Neural progenitor cell (in vitro differentiated cells): ENCODE data around the gene PRSS33. TPM values are rescaled to one million over a fixed set of nuclear protein-coding genes. Genes with fewer than 3 reads are reported as not detected.
A peak's percentile ranks its signal among the peaks of the same experiment; 100 is the strongest.

Source experiments
- DNase-seq: peaks from one replicate; pipeline ENCODE4 v3.0.0-alpha.2; 2016; ENCODE audit warnings: low spot score
- H2AFZ ChIP-seq: fragments of 200-600 bp; sonication (generic); replicated peaks from 2 replicates; pipeline ENCODE4 v1.6.1; 2016; ENCODE audit warnings: antibody characterized with exemption
- H3F3A ChIP-seq: fragments of 200-600 bp; sonication (generic); 2 replicates; pipeline ENCODE4 v1.6.1; 2016; ENCODE audit warnings: antibody characterized with exemption, low read depth
- H3K27ac ChIP-seq: fragments of 200-600 bp; sonication (generic); 2 replicates; pipeline ENCODE4 v1.5.1; 2016; ENCODE audit warnings: mild to moderate bottlenecking
- H3K27me3 ChIP-seq: fragments of 200-600 bp; sonication (generic); 2 replicates; pipeline ENCODE4 v1.6.1; 2016; ENCODE audit warnings: mild to moderate bottlenecking, moderate library complexity
- H3K36me3 ChIP-seq: fragments of 200-600 bp; sonication (generic); 2 replicates; pipeline ENCODE4 v1.5.1; 2016
- H3K4me1 ChIP-seq: fragments of 200-600 bp; sonication (generic); 2 replicates; pipeline ENCODE4 v1.6.1; 2016; ENCODE audit warnings: mixed run types
- H3K4me2 ChIP-seq: fragments of 200-600 bp; sonication (generic); 2 replicates; pipeline ENCODE4 v1.6.1; 2016
- H3K4me3 ChIP-seq: fragments of 200-600 bp; sonication (generic); 2 replicates; pipeline ENCODE4 v1.5.1; 2016
- H3K79me2 ChIP-seq: fragments of 200-600 bp; sonication (generic); 2 replicates; pipeline ENCODE4 v1.6.1; 2016; ENCODE audit warnings: low read depth
- H3K9ac ChIP-seq: fragments of 200-600 bp; sonication (generic); 2 replicates; pipeline ENCODE4 v1.6.1; 2016
- H3K9me3 ChIP-seq: fragments of 200-600 bp; sonication (generic); 2 replicates; pipeline ENCODE4 v1.5.1; 2016; ENCODE audit warnings: low read depth
- H4K20me1 ChIP-seq: fragments of 200-600 bp; sonication (generic); 2 replicates; pipeline ENCODE4 v1.6.1; 2016; ENCODE audit warnings: low read depth
- H3K27ac Mint-ChIP-seq: 3 replicates; pipeline ENCODE4 v1.8.0; 2021; ENCODE audit warnings: mixed read lengths
- H3K27me3 Mint-ChIP-seq: 2 replicates; pipeline ENCODE4 v1.8.0; 2022; ENCODE audit warnings: low read depth, mild to moderate bottlenecking, inconsistent platforms, moderate library complexity, mixed read lengths; ENCODE audit not compliant: insufficient read depth
- H3K36me3 Mint-ChIP-seq: 3 replicates; pipeline ENCODE4 v1.8.0; 2021; ENCODE audit warnings: mixed read lengths
- H3K4me1 Mint-ChIP-seq: 3 replicates; pipeline ENCODE4 v1.8.0; 2021; ENCODE audit warnings: mixed read lengths
- H3K4me3 Mint-ChIP-seq: 3 replicates; pipeline ENCODE4 v1.8.0; 2021; ENCODE audit warnings: mild to moderate bottlenecking, moderate library complexity, mixed read lengths
- H3K9me3 Mint-ChIP-seq: 3 replicates; pipeline ENCODE4 v1.8.0; 2020; ENCODE audit warnings: mixed read lengths
- EZH2 ChIP-seq: fragments of 200-600 bp; sonication (generic); IDR thresholded peaks from 2 replicates; pipeline ENCODE4 v1.6.1; 2017; ENCODE audit warnings: antibody characterized with exemption, mild to moderate bottlenecking, moderate library complexity
- EZH2phosphoT487 ChIP-seq: fragments of 200-600 bp; sonication (generic); IDR thresholded peaks from 2 replicates; pipeline ENCODE4 v1.6.1; 2017; ENCODE audit warnings: antibody characterized with exemption
- total RNA-seq: library from RNA; depleted of rRNA; stranded (reverse); fragments of >200 nt; gene quantifications from 2 replicates; pipeline ENCODE4 v1.2.3, GENCODE V29; 2015; ENCODE audit warnings: low replicate concordance
- TF ChIP-seq, protein P1 (sequence below): fragments of 200-600 bp; sonication (generic); IDR thresholded peaks from 2 replicates; pipeline ENCODE4 v1.5.1; 2017; ENCODE audit warnings: antibody characterized with exemption, mild to moderate bottlenecking

The PRSS33 gene
- total RNA-seq, 1 donor from 2014 or later = 0.73 TPM

DNA sequence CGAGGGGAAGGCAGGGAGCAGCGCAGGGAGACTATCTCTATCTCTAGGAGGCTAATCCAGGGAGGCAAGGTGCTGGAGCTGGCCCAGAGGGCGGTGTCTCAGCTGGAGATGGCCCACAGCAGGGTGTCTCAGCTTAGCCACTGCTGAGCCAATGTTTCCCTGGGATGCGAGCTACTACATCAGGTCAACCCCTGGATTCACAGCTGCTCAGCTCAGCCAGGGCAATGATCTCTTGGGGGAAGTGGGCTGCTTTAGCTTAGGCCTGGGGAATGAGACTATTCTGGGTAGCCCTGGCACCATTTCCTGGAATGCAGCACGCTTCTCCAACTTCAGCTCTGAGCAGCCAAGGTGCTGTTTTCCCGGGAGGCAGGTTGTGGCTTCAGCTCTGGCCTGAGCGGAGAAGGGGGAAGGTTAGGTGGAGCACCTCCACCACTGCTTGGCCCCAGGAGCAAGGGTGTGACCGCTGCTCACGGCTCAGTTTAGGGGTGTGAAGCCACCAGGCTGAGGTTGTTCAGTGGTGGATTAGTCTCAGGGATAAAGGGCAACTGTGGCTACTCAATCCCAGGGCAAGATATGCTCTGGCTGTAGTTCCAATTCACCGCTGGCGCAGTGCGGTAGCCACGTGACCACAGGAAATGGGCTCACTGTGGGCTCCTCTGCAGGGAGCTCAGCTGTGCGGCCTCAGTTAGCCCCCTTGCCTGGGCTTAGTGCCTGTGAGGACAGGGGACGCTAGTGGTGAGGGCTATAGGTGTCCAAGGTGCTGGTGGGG is 24.5 kb upstream of the PRSS33 start:
- no peaks in the 10 kb centered on the region for H3K27me3 ChIP-seq
- no peak overlapping the region for H3K9ac ChIP-seq
- no peaks in the 10 kb centered on the region for H4K20me1 ChIP-seq
- Mint-ChIP-seq H3K36me3 (no peaks in the 10 kb centered on the region), H3K4me1 (peaks cover 6% of the 10 kb centered on the region), H3K27ac (no peak overlapping the region), H3K27me3 (peaks cover 9% of the 10 kb centered on the region), H3K4me3 (no peak overlapping the region), H3K9me3 (peaks cover 6% of the 10 kb centered on the region)
- H3K27ac ChIP-seq = no peak overlapping the region
- no peaks in the 10 kb centered on the region for H3K4me1 ChIP-seq
- H3K9me3 ChIP-seq = no peaks in the 10 kb centered on the region
- no peaks in the 10 kb centered on the region for H3K79me2 ChIP-seq
- TF ChIP-seq, protein P1, sequence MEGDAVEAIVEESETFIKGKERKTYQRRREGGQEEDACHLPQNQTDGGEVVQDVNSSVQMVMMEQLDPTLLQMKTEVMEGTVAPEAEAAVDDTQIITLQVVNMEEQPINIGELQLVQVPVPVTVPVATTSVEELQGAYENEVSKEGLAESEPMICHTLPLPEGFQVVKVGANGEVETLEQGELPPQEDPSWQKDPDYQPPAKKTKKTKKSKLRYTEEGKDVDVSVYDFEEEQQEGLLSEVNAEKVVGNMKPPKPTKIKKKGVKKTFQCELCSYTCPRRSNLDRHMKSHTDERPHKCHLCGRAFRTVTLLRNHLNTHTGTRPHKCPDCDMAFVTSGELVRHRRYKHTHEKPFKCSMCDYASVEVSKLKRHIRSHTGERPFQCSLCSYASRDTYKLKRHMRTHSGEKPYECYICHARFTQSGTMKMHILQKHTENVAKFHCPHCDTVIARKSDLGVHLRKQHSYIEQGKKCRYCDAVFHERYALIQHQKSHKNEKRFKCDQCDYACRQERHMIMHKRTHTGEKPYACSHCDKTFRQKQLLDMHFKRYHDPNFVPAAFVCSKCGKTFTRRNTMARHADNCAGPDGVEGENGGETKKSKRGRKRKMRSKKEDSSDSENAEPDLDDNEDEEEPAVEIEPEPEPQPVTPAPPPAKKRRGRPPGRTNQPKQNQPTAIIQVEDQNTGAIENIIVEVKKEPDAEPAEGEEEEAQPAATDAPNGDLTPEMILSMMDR = no peak
- TF ChIP-seq EZH2 (no peak), EZH2phosphoT487 (no peak)
- H3K36me3 ChIP-seq = no peaks in the 10 kb centered on the region
- DNase-seq = no peak
- H3F3A ChIP-seq = no peaks in the 10 kb centered on the region
- H3K4me2 ChIP-seq = no peak overlapping the region
- H2AFZ ChIP-seq = no peak overlapping the region
- no peak overlapping the region for H3K4me3 ChIP-seq

DNA sequence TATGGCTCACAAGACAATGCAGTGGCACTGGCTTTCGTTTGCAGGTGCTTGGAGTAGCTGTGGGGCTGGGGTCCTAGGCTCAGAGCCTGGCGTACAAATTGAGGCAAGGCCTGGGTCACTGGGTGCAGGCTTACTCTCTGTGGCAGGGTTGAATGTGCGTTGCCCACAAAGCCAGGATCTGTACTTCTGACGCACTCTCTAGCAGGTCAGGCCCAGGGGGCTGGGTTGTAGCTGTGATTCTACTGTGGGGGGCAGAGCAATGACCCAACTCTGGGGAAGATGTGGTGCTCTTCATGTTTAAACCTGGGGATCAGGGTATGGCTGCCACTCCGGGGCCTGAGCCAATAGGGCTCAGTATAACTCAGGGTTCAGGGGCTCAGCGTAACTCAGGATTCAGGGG is 23.3 kb upstream of the PRSS33 start:
- no peak for TF ChIP-seq EZH2phosphoT487
- TF ChIP-seq, protein P1 = no peak
- TF ChIP-seq EZH2 = no peak
- Mint-ChIP-seq H3K36me3 (no peaks in the 10 kb centered on the region), H3K27ac (no peak overlapping the region), H3K4me1 (peaks cover 3% of the 10 kb centered on the region), H3K27me3 (peaks cover 7% of the 10 kb centered on the region), H3K9me3 (peaks cover 12% of the 10 kb centered on the region), H3K4me3 (peak overlapping the region; percentile 43)
- Histone ChIP-seq H3K9ac (no peak overlapping the region), H3K79me2 (no peaks in the 10 kb centered on the region), H3K36me3 (no peaks in the 10 kb centered on the region), H3K4me1 (no peaks in the 10 kb centered on the region), H3K27ac (no peak overlapping the region), H3K27me3 (no peaks in the 10 kb centered on the region), H4K20me1 (no peaks in the 10 kb centered on the region), H3F3A (no peaks in the 10 kb centered on the region), H3K9me3 (no peaks in the 10 kb centered on the region), H3K4me2 (no peak overlapping the region), H3K4me3 (no peak overlapping the region), H2AFZ (no peak overlapping the region)
- no peak for DNase-seq

DNA sequence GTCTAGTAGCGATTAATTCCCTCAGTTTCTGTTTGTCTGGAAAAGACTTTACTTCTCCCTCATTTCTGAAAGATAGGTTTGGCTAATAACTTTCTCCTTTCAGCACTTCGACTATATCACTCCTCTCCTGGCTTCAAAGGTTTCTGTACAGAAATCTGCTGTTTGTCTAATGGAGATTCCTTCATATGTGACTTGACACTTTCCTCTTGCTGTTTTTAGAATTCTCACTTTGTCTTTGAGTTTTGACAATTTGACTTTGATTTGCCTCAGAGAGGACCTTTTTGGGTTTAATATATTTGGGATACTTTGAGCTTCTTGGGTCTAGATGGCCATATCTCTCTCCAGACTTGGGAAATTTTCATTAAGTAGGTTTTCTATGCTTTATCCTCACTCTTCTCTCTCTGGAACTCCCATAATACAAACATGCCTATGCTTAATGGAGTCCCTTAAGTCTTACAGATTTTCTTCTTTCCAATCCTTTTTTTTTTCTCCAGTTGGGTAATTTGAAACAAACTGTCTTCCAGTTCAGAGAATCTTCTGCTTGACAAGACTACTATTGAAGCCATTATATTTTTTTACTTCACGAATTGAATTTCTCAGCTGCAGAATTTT is 21.9 kb upstream of the PRSS33 start:
- no peaks in the 10 kb centered on the region for H3K36me3 Mint-ChIP-seq
- no peaks in the 10 kb centered on the region for H3K4me1 Mint-ChIP-seq
- peaks cover 11% of the 10 kb centered on the region for H3K27me3 Mint-ChIP-seq
- no peaks in the 10 kb centered on the region for H3F3A ChIP-seq
- no peak overlapping the region for H3K27ac ChIP-seq
- H3K9ac ChIP-seq = no peak overlapping the region
- no peak overlapping the region for H2AFZ ChIP-seq
- no peaks in the 10 kb centered on the region for H3K4me1 ChIP-seq
- no peaks in the 10 kb centered on the region for H4K20me1 ChIP-seq
- TF ChIP-seq, protein P1 = no peak
- TF ChIP-seq EZH2phosphoT487 = no peak
- TF ChIP-seq EZH2 = no peak
- H3K4me2 ChIP-seq = no peak overlapping the region
- no peaks in the 10 kb centered on the region for H3K27me3 ChIP-seq
- no peak for DNase-seq
- no peak overlapping the region for H3K4me3 Mint-ChIP-seq
- no peaks in the 10 kb centered on the region for H3K79me2 ChIP-seq
- H3K9me3 Mint-ChIP-seq = peaks cover 20% of the 10 kb centered on the region
- H3K36me3 ChIP-seq = no peaks in the 10 kb centered on the region
- H3K4me3 ChIP-seq = no peak overlapping the region
- no peak overlapping the region for H3K27ac Mint-ChIP-seq
- no peaks in the 10 kb centered on the region for H3K9me3 ChIP-seq
